HepG2 (cell line): Measurements from ENCODE around the gene ZBTB4. TPM values are rescaled to one million over a fixed set of nuclear protein-coding genes. Genes with fewer than 3 reads are reported as not detected.

Experiments used
- ATAC-seq: fragments of 200-7000 bp; cut with Tn5 transposase; 3 replicates; pipeline ENCODE4 v1.9.1; 2020; ENCODE audit warnings: mild to moderate bottlenecking, moderate library complexity
- BruUV-seq: library from RNA; stranded (reverse); fragments of 400-500 nt; replicated peaks from 2 replicates; lab custom pipeline; 2021; lab: Mats Ljungman, UMichigan
- CTCF ChIA-PET: fragments of 300-600 bp; formaldehyde crosslinking; extraction: SDS; loops from one replicate; lab custom pipeline; 2021; ENCODE audit warnings: low total read pairs, inconsistent platforms, low intra/inter-chr PET ratio; lab: Yijun Ruan, JAX
- POLR2A ChIA-PET: fragments of 350-600 bp; sonication (Branson Sonifier 250); formaldehyde crosslinking; loops from one replicate; lab custom pipeline; 2020; ENCODE audit warnings: antibody characterized with exemption, inconsistent platforms; lab: Yijun Ruan, JAX
- DNase-seq: peaks from one replicate; pipeline ENCODE4 v3.0.0-alpha.2; 2015; ENCODE audit warnings: low spot score
- FAIRE-seq: peaks from 3 replicates; lab custom pipeline; 2011; peaks lifted over from hg19 to GRCh38; lab: Jason Lieb, UNC
- H2AFZ ChIP-seq: one replicate; pipeline ENCODE4 v1.6.1; 2011; ENCODE audit warnings: low read length, inconsistent platforms
- H3K27ac ChIP-seq: fragments of 300-600 bp; 3 replicates; pipeline ENCODE4 v1.8.0; 2011; ENCODE audit warnings: mixed run types, mild to moderate bottlenecking, mixed read lengths, low read length, inconsistent platforms; ENCODE audit not compliant: insufficient read depth; ENCODE audit errors: extremely low read length
- H3K27me3 ChIP-seq, 2 experiments: fragments of 200-600 bp in 1 of 2; 2 replicates in 1 of 2; 3 replicates in 1 of 2; pipeline versions ENCODE4 v1.6.0 to v1.8.0; 2011; ENCODE audit warnings: low read length in 2 of 2, mild to moderate bottlenecking in 2 of 2, moderate library complexity in 2 of 2, inconsistent platforms in 1 of 2; ENCODE audit not compliant: insufficient read depth in 2 of 2, control insufficient read depth in 1 of 2
- H3K36me3 ChIP-seq, 2 experiments: fragments of 200-600 bp in 1 of 2; replicated peaks in 1 of 2; 2 replicates in 1 of 2; 3 replicates in 1 of 2; pipeline versions ENCODE4 v1.5.1 to v1.8.0; 2011; ENCODE audit warnings: low read length in 2 of 2, inconsistent platforms in 1 of 2; ENCODE audit not compliant: insufficient read depth in 2 of 2, control insufficient read depth in 1 of 2
- H3K4me1 ChIP-seq: 2 replicates; pipeline ENCODE4 v1.5.1; 2012; ENCODE audit warnings: low read length, inconsistent platforms; ENCODE audit not compliant: insufficient read depth
- H3K4me2 ChIP-seq: 2 replicates; pipeline ENCODE4 v1.6.0; 2011; ENCODE audit warnings: low read depth, low read length, inconsistent platforms
- H3K4me3 ChIP-seq, 3 experiments: fragments of 200-600 bp in 1 of 3; sonication (generic), shearing (Covaris generic) in 1 of 3; replicated peaks in 1 of 3; 2 replicates each; pipeline ENCODE4 v1.5.1; 2011 to 2016; ENCODE audit warnings: low read length in 3 of 3, inconsistent platforms in 2 of 3, low read depth in 2 of 3, mild to moderate bottlenecking in 2 of 3, control low read depth in 1 of 3, mixed read lengths in 1 of 3; ENCODE audit not compliant: insufficient read depth in 1 of 3
- H3K79me2 ChIP-seq: one replicate; pipeline ENCODE4 v1.6.1; 2011; ENCODE audit warnings: low read length, inconsistent platforms; ENCODE audit not compliant: insufficient read depth
- H3K9ac ChIP-seq: 2 replicates; pipeline ENCODE4 v1.6.0; 2011; ENCODE audit warnings: mild to moderate bottlenecking, low read depth, low read length, inconsistent platforms; ENCODE audit not compliant: insufficient read depth
- H3K9me3 ChIP-seq: 2 replicates; pipeline ENCODE4 v1.5.1; 2012; ENCODE audit warnings: mild to moderate bottlenecking, low read length
- H4K20me1 ChIP-seq: 2 replicates; pipeline ENCODE4 v1.6.0; 2011; ENCODE audit warnings: inconsistent platforms, mild to moderate bottlenecking, low read length, moderate library complexity; ENCODE audit not compliant: insufficient read depth
- NR2F1 ChIP-seq, 2 experiments: fragments of 450-650 bp in 1 of 2; formaldehyde crosslinking in 1 of 2; IDR thresholded peaks; 2 replicates each; pipeline versions ENCODE4 v1.5.0 to v1.6.1; 2016 to 2020; ENCODE audit warnings: mild to moderate bottlenecking in 1 of 2, missing compliant biosample characterization in 1 of 2, missing genetic modification reagents in 1 of 2, moderate library complexity in 1 of 2
- SKI ChIP-seq: fragments of 450-650 bp; IDR thresholded peaks from one replicate; pipeline ENCODE4 v1.6.1; 2018; ENCODE audit warnings: mild to moderate bottlenecking; ENCODE audit not compliant: partially characterized antibody
- YEATS2 ChIP-seq: sonication (generic); formaldehyde crosslinking; IDR thresholded peaks from 2 replicates; pipeline ENCODE4 v1.4.0; 2020; ENCODE audit warnings: missing genetic modification reagents, borderline replicate concordance
- ZNF143 ChIP-seq: sonication (generic); formaldehyde crosslinking; IDR thresholded peaks from 2 replicates; pipeline ENCODE4 v1.4.0; 2020; ENCODE audit warnings: missing genetic modification reagents
- ZNF225 ChIP-seq: sonication (generic); formaldehyde crosslinking; IDR thresholded peaks from 2 replicates; pipeline ENCODE4 v1.4.0; 2020; ENCODE audit warnings: mild to moderate bottlenecking, missing genetic modification reagents
- ZNF274 ChIP-seq: sonication (generic); formaldehyde crosslinking; IDR thresholded peaks from 2 replicates; pipeline ENCODE4 v1.5.1; 2020; ENCODE audit warnings: mild to moderate bottlenecking, missing genetic modification reagents
- ZNF331 ChIP-seq: sonication (generic); formaldehyde crosslinking; IDR thresholded peaks from 2 replicates; pipeline ENCODE4 v1.4.0; 2020; ENCODE audit warnings: missing genetic modification reagents
- ZNF552 ChIP-seq: sonication (generic); formaldehyde crosslinking; IDR thresholded peaks from 2 replicates; pipeline ENCODE4 v1.9.0; 2022; ENCODE audit warnings: missing genetic modification reagents, mild to moderate bottlenecking, borderline replicate concordance
- WGBS: methylation state at CpG from one replicate; pipeline ENCODE4 v1.1.6; 2017; ENCODE audit warnings: low lambda C conversion rate; 5-methylcytosine and 5-hydroxymethylcytosine counted together
- in situ Hi-C: cut with HindIII; loops from 2 replicates; pipeline ENCODE4 v1.10.0; 2017; ENCODE audit warnings: low pct_unique_long_range_greater_than_20kb; ENCODE audit not compliant: extremely low pct_ligation_motif_present
- intact Hi-C: fragments of 100-400 bp; cut with micrococcal nuclease; formaldehyde crosslinking; loops from one replicate; pipeline ENCODE4 v1.10.0; 2022; ENCODE audit not compliant: unreplicated experiment
- polyA plus RNA-seq, 8 experiments: library from polyadenylated mRNA; depleted of rRNA in 3 of 8; stranded (reverse) in 7 of 8; unstranded in 1 of 8; fragments of >200 nt; fragmentation: Illumina TruSeq in 4 of 8; extraction: Trizol in 4 of 8; gene quantifications; 2 replicates each; pipeline versions ENCODE4 v1.2.1 to v1.2.3, GENCODE V29; 2011 to 2016; ENCODE audit warnings: low read depth in 4 of 8, missing spikeins in 1 of 8, mixed read lengths in 1 of 8; ENCODE audit not compliant: insufficient read depth in 1 of 8
- total RNA-seq, 5 experiments: library from RNA; depleted of rRNA; stranded (reverse); fragments of >200 nt; fragmentation: Illumina TruSeq; extraction: Trizol; gene quantifications; 2 replicates each; pipeline ENCODE4 v1.2.3, GENCODE V29; 2016; ENCODE audit warnings: low read depth in 1 of 5
- TF ChIP-seq, protein P1 (sequence below): sonication (generic); formaldehyde crosslinking; IDR thresholded peaks from 2 replicates; pipeline ENCODE4 v1.4.0; 2020; ENCODE audit warnings: missing genetic modification reagents
- TF ChIP-seq, protein P2 (sequence below): sonication (generic); formaldehyde crosslinking; IDR thresholded peaks from 2 replicates; pipeline ENCODE4 v1.4.0; 2020; ENCODE audit warnings: missing genetic modification reagents
- TF ChIP-seq, protein P3 (sequence below): sonication (generic); formaldehyde crosslinking; IDR thresholded peaks from 2 replicates; pipeline ENCODE4 v1.5.0; 2020; ENCODE audit warnings: mild to moderate bottlenecking, missing genetic modification reagents, borderline replicate concordance
- TF ChIP-seq, protein P4 (sequence below): sonication (generic); formaldehyde crosslinking; IDR thresholded peaks from 2 replicates; pipeline ENCODE4 v1.4.0; 2020; ENCODE audit warnings: missing genetic modification reagents, mild to moderate bottlenecking, borderline replicate concordance

Gene ZBTB4
- total and polyA plus RNA-seq, 2 of the 13 experiments (the other 11 are each of a cell fraction or from before 2014, with no cell fraction given): 4.3 to 7.4 TPM

DNA sequence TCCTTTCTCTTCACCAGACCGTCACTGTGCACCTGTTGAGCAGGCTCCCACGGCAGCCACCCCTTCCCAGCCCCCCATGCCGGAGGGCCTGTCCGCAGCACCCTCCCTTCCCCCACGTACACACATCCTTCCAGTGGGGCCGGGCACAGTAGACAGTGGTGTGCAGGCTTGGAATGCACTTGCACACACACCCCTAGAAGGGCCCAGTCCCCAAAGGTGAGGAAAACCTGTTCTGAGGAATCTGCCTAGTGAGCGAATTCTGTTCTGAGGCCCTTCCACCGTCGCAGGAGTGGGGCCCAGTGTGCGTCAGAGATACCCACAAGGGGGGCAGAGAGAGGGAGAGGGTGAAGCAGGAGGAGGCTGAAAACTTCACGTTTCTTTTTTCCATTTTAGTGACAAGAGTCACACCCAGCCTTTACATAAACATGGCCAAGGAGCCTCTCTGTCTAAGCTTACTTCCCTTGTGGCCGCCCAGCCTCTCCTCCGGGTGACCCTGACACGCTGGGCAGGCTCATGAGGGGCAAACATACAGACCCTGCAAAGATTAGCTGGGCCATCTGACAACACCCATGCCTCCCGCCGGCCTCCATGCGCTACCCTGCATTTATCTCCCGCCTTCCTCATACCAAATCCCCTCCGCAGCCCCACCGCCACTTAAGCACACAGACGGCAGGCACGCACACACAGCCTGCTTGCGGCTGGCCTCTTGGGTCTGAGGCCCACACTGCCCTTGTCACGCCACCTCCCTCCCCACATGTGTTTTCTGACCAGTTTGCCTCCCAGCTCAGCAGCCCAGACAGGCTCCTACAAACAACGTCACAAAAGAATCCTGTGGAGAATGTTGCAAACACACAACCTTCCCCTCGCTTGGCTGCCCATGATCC is 1.8 kb downstream of the ZBTB4 start:
- WGBS: 27% methylated on average over 18 of the region's 26 CpGs
- H3K4me1 ChIP-seq: peaks cover 78% of the 10 kb centered on the region
- peaks cover 48% of the 10 kb centered on the region for H3K79me2 ChIP-seq
- H3K4me3 ChIP-seq: peak overlapping the region; percentile 72 to 86 (median 79)
- no peaks in the 10 kb centered on the region for H3K9me3 ChIP-seq
- BruUV-seq: no TSS peak
- POLR2A ChIA-PET: interaction anchor here (0.7 to 5.3 kb wide), 6 partner anchors 8 to 79 kb away, joined by 3 to 30 read pairs (median 15); partner anchors contain the start of genes CHRNB1, POLR2A and TMEM256
- no peak overlapping the region for H2AFZ ChIP-seq
- peak overlapping the region; percentile 75 for H3K27ac ChIP-seq
- peak overlapping the region; percentile 85 for H3K4me2 ChIP-seq
- FAIRE-seq (no peak), ATAC-seq (peak; percentile 26), DNase-seq (peak; percentile 31)
- CTCF ChIA-PET: no interaction called here
- intact Hi-C loops: no loop called here
- in situ Hi-C loops: loop anchor here (5.0 kb wide), 1 partner anchor 40 kb away; the partner anchor contains the start of genes FGF11 and TMEM102
- H3K36me3 ChIP-seq: no peaks in the 10 kb centered on the region
- H3K27me3 ChIP-seq: no peaks in the 10 kb centered on the region; a peak in 1 of 5 replicates
- peaks cover 30% of the 10 kb centered on the region for H4K20me1 ChIP-seq
- peak overlapping the region; percentile 86 for H3K9ac ChIP-seq
- TF ChIP-seq YEATS2 (CRISPR knock-in tag) (0 out of 2 replicates have a peak, but pooled peaks have one; percentile 35), ZNF552 (no peak), SKI (peak; percentile 56), ZNF225 (CRISPR knock-in tag) (0 out of 2 replicates have a peak, but pooled peaks have one; percentile 3), NR2F1 (CRISPR knock-in tag; IDR thresholded peaks at IDR 0.05) (no peak), ZNF143 (CRISPR knock-in tag) (no peak), ZNF331 (CRISPR knock-in tag) (0 out of 2 replicates have a peak, but pooled peaks have one; percentile 22), ZNF274 (CRISPR knock-in tag) (no peak)
- TF ChIP-seq, protein P1, sequence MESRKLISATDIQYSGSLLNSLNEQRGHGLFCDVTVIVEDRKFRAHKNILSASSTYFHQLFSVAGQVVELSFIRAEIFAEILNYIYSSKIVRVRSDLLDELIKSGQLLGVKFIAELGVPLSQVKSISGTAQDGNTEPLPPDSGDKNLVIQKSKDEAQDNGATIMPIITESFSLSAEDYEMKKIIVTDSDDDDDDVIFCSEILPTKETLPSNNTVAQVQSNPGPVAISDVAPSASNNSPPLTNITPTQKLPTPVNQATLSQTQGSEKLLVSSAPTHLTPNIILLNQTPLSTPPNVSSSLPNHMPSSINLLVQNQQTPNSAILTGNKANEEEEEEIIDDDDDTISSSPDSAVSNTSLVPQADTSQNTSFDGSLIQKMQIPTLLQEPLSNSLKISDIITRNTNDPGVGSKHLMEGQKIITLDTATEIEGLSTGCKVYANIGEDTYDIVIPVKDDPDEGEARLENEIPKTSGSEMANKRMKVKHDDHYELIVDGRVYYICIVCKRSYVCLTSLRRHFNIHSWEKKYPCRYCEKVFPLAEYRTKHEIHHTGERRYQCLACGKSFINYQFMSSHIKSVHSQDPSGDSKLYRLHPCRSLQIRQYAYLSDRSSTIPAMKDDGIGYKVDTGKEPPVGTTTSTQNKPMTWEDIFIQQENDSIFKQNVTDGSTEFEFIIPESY (CRISPR knock-in tag): peak; percentile 33; the same call in 1 of the 2 replicates
- TF ChIP-seq, protein P2, sequence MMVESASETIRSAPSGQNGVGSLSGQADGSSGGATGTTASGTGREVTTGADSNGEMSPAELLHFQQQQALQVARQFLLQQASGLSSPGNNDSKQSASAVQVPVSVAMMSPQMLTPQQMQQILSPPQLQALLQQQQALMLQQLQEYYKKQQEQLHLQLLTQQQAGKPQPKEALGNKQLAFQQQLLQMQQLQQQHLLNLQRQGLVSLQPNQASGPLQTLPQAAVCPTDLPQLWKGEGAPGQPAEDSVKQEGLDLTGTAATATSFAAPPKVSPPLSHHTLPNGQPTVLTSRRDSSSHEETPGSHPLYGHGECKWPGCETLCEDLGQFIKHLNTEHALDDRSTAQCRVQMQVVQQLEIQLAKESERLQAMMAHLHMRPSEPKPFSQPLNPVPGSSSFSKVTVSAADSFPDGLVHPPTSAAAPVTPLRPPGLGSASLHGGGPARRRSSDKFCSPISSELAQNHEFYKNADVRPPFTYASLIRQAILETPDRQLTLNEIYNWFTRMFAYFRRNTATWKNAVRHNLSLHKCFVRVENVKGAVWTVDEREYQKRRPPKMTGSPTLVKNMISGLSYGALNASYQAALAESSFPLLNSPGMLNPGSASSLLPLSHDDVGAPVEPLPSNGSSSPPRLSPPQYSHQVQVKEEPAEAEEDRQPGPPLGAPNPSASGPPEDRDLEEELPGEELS (CRISPR knock-in tag): 0 out of 2 replicates have a peak, but pooled peaks have one; percentile 17
- TF ChIP-seq, protein P3, sequence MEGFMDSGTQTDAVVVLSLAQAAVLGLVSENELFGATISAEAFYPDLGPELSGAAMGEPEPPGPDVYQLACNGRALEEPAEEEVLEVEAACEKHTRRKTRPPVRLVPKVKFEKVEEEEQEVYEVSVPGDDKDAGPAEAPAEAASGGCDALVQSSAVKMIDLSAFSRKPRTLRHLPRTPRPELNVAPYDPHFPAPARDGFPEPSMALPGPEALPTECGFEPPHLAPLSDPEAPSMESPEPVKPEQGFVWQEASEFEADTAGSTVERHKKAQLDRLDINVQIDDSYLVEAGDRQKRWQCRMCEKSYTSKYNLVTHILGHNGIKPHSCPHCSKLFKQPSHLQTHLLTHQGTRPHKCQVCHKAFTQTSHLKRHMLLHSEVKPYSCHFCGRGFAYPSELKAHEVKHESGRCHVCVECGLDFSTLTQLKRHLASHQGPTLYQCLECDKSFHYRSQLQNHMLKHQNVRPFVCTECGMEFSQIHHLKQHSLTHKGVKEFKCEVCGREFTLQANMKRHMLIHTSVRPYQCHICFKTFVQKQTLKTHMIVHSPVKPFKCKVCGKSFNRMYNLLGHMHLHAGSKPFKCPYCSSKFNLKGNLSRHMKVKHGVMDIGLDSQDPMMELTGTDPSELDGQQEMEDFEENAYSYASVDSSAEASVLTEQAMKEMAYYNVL: no peak
- TF ChIP-seq, protein P4, sequence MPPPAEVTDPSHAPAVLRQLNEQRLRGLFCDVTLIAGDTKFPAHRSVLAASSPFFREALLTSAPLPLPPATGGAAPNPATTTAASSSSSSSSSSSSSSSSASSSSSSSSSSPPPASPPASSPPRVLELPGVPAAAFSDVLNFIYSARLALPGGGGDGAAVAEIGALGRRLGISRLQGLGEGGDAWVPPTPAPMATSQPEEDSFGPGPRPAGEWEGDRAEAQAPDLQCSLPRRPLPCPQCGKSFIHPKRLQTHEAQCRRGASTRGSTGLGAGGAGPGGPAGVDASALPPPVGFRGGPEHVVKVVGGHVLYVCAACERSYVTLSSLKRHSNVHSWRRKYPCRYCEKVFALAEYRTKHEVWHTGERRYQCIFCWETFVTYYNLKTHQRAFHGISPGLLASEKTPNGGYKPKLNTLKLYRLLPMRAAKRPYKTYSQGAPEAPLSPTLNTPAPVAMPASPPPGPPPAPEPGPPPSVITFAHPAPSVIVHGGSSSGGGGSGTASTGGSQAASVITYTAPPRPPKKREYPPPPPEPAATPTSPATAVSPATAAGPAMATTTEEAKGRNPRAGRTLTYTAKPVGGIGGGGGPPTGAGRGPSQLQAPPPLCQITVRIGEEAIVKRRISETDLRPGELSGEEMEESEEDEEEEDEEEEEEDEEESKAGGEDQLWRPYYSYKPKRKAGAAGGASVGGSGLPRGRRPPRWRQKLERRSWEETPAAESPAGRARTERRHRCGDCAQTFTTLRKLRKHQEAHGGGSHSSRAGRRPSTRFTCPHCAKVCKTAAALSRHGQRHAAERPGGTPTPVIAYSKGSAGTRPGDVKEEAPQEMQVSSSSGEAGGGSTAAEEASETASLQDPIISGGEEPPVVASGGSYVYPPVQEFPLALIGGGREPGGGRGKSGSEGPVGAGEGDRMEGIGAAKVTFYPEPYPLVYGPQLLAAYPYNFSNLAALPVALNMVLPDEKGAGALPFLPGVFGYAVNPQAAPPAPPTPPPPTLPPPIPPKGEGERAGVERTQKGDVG (CRISPR knock-in tag): 0 out of 2 replicates have a peak, but pooled peaks have one; percentile 33
